K562 (cell line): ENCODE measurements around the gene YES1. TPM values are rescaled to one million over a fixed set of nuclear protein-coding genes. Genes with fewer than 3 reads are reported as not detected.

Experiments
- ATAC-seq: fragments of 200-7000 bp; cut with Tn5 transposase; 3 replicates; pipeline ENCODE4 v1.9.1; 2020; ENCODE audit warnings: moderate library complexity
- BruUV-seq: library from RNA; stranded (reverse); fragments of 400-500 nt; replicated peaks from 2 replicates; lab custom pipeline; 2021; lab: Mats Ljungman, UMichigan
- CTCF ChIA-PET: fragments of 300-600 bp; formaldehyde crosslinking; extraction: SDS; loops from one replicate; lab custom pipeline; 2021; ENCODE audit warnings: low intra/inter-chr PET ratio; lab: Yijun Ruan, JAX
- POLR2A ChIA-PET: fragments of 300-600, 350-650 bp; sonication (Branson Sonifier 250); formaldehyde crosslinking; extraction: SDS; loops from one replicate; lab custom pipeline; 2021; ENCODE audit warnings: antibody characterized with exemption, inconsistent platforms; lab: Yijun Ruan, JAX
- DNase-seq, 4 experiments: peaks; one replicate each; pipeline versions ENCODE4 v3.0.0 to v3.0.0-alpha.2; 2011 to 2018; ENCODE audit warnings: low spot score in 3 of 4, mixed read lengths in 3 of 4; ENCODE audit errors: extremely low read depth in 1 of 4
- FAIRE-seq: peaks from 2 replicates; lab custom pipeline; 2011; peaks lifted over from hg19 to GRCh38; lab: Jason Lieb, UNC
- H2AFZ ChIP-seq: 2 replicates; pipeline ENCODE4 v1.6.0; 2011; ENCODE audit warnings: low read depth, low read length, control low read depth, inconsistent platforms
- H3K27ac ChIP-seq: fragments of 200-600 bp; 3 replicates; pipeline ENCODE4 v1.8.0; 2011; ENCODE audit warnings: low read depth, mild to moderate bottlenecking, control low read depth, inconsistent platforms, low read length, moderate library complexity, mixed read lengths; ENCODE audit errors: extremely low read depth
- H3K27me3 ChIP-seq, 2 experiments: fragments of 300-600 bp in 1 of 2; 2 replicates in 1 of 2; 3 replicates in 1 of 2; pipeline versions ENCODE4 v1.6.0 to v1.8.0; 2011; ENCODE audit warnings: inconsistent platforms in 2 of 2, low read length in 2 of 2, mild to moderate bottlenecking in 1 of 2, mixed read lengths in 1 of 2, moderate library complexity in 1 of 2; ENCODE audit not compliant: control insufficient read depth in 2 of 2, insufficient read depth in 2 of 2
- H3K36me3 ChIP-seq: fragments of 300-600 bp; 3 replicates; pipeline ENCODE4 v1.8.0; 2011; ENCODE audit warnings: mild to moderate bottlenecking, low read length, inconsistent platforms; ENCODE audit not compliant: control insufficient read depth, insufficient read depth
- H3K4me1 ChIP-seq, 2 experiments: fragments of 200-600 bp in 1 of 2; replicated peaks in 1 of 2; 2 replicates in 1 of 2; 3 replicates in 1 of 2; pipeline versions ENCODE4 v1.5.1 to v1.8.0; 2011; ENCODE audit warnings: inconsistent platforms in 2 of 2, low read length in 2 of 2, mild to moderate bottlenecking in 1 of 2, mixed read lengths in 1 of 2, moderate library complexity in 1 of 2; ENCODE audit not compliant: control insufficient read depth in 2 of 2, insufficient read depth in 2 of 2
- H3K4me2 ChIP-seq: 2 replicates; pipeline ENCODE4 v1.6.1; 2011; ENCODE audit warnings: low read length, control low read depth, inconsistent platforms, mixed read lengths; ENCODE audit not compliant: insufficient read depth
- H3K4me3 ChIP-seq: fragments of 200-600 bp; sonication (generic), shearing (Covaris generic); 2 replicates; pipeline ENCODE4 v1.5.1; 2016; ENCODE audit warnings: control low read depth, inconsistent platforms
- H3K79me2 ChIP-seq: fragments of 200-600 bp; 3 replicates; pipeline ENCODE4 v1.8.0; 2011; ENCODE audit warnings: low read length, inconsistent platforms; ENCODE audit not compliant: control insufficient read depth, insufficient read depth
- H3K9ac ChIP-seq, 2 experiments: 2 replicates each; pipeline versions ENCODE4 v1.6.0 to v1.6.1; 2011; ENCODE audit warnings: low read depth in 2 of 2, low read length in 2 of 2, control low read depth in 1 of 2, inconsistent platforms in 1 of 2, mild to moderate bottlenecking in 1 of 2, mixed read lengths in 1 of 2; ENCODE audit not compliant: insufficient read depth in 1 of 2
- H3K9me1 ChIP-seq: one replicate; pipeline ENCODE4 v1.6.0; 2011; ENCODE audit warnings: inconsistent platforms, mild to moderate bottlenecking, low read length, moderate library complexity; ENCODE audit not compliant: control insufficient read depth, insufficient read depth
- H3K9me3 ChIP-seq: replicated peaks from 2 replicates; pipeline ENCODE4 v1.5.1; 2011; ENCODE audit warnings: low read depth, low read length, inconsistent platforms; ENCODE audit not compliant: control insufficient read depth, insufficient read depth
- H4K20me1 ChIP-seq: replicated peaks from 2 replicates; pipeline ENCODE4 v1.6.1; 2011; ENCODE audit warnings: low read length, inconsistent platforms, mixed read lengths; ENCODE audit not compliant: control insufficient read depth, insufficient read depth
- ARHGAP35 ChIP-seq: fragments of 450-650 bp; IDR thresholded peaks from 2 replicates; pipeline ENCODE4 v1.6.1; 2018; ENCODE audit not compliant: partially characterized antibody
- BACH1 ChIP-seq: fragments of 200-800 bp; sonication (Bioruptor generic); IDR thresholded peaks from 2 replicates; pipeline ENCODE4 v1.6.1; 2016; ENCODE audit warnings: missing genetic modification characterization, missing compliant biosample characterization
- BCL6 ChIP-seq: fragments of 250-450 bp; sonication (Bioruptor Pico); IDR thresholded peaks from 2 replicates; pipeline ENCODE4 v1.4.0; 2020
- BRD9 ChIP-seq: fragments of 450-650 bp; IDR thresholded peaks from 2 replicates; pipeline ENCODE4 v1.6.1; 2018; ENCODE audit warnings: low read depth; ENCODE audit not compliant: partially characterized antibody
- MEF2D ChIP-seq: conservative IDR thresholded peaks from 2 replicates; pipeline ENCODE4 v1.6.1; 2016; ENCODE audit warnings: low read depth, missing genetic modification characterization, missing compliant biosample characterization
- NR4A1 ChIP-seq, 2 experiments: fragments of 250-450 bp in 1 of 2; fragments of 450-650 bp in 1 of 2; sonication (Bioruptor Pico) in 1 of 2; IDR thresholded peaks; 2 replicates each; pipeline versions ENCODE4 v1.4.0 to v1.6.1; 2016 to 2020; ENCODE audit warnings: mild to moderate bottlenecking in 2 of 2, missing compliant biosample characterization in 1 of 2, missing genetic modification characterization in 1 of 2, moderate library complexity in 1 of 2
- PHF8 ChIP-seq: fragments of 200-600 bp; sonication (generic); IDR thresholded peaks from 2 replicates; pipeline ENCODE4 v1.6.1; 2012; ENCODE audit warnings: mixed run types, mild to moderate bottlenecking, inconsistent platforms, low read length, moderate library complexity, borderline replicate concordance
- RCOR1 ChIP-seq, 2 experiments: IDR thresholded peaks; 2 replicates each; pipeline ENCODE4 v1.6.1; 2012; ENCODE audit warnings: low read depth in 2 of 2, low read length in 2 of 2, borderline replicate concordance in 1 of 2, improper control_type of control experiment in 1 of 2
- SAFB ChIP-seq: fragments of 200-400 bp; formaldehyde crosslinking; IDR thresholded peaks from 2 replicates; pipeline ENCODE4 v1.6.1; 2017; ENCODE audit warnings: low read depth, low read length, borderline replicate concordance
- TCF7 ChIP-seq: sonication (generic); IDR thresholded peaks from 2 replicates; pipeline ENCODE4 v1.6.1; 2016; ENCODE audit warnings: antibody characterized with exemption, borderline replicate concordance
- TRIM28 ChIP-seq: fragments of 450-650 bp; IDR thresholded peaks from 2 replicates; pipeline ENCODE4 v1.6.1; 2017
- ZNF174 ChIP-seq: fragments of 250-450 bp; sonication (Bioruptor Pico); IDR thresholded peaks from 2 replicates; pipeline ENCODE4 v1.4.0; 2020; ENCODE audit warnings: mild to moderate bottlenecking
- ZNF274 ChIP-seq: IDR thresholded peaks from 2 replicates; pipeline ENCODE4 v1.6.1; 2011; ENCODE audit warnings: low read depth, mild to moderate bottlenecking, low read length, moderate library complexity, borderline replicate concordance
- ZNF384 ChIP-seq: IDR thresholded peaks from 2 replicates; pipeline ENCODE4 v1.6.1; 2012; ENCODE audit warnings: low read depth, low read length, improper control_type of control experiment
- ZNF830 ChIP-seq: fragments of 250-450 bp; sonication (Bioruptor Pico); IDR thresholded peaks from 2 replicates; pipeline ENCODE4 v1.5.0; 2021; ENCODE audit warnings: mild to moderate bottlenecking
- WGBS: fragments of 100-300 bp; shearing (Covaris generic); methylation state at CpG from one replicate; pipeline ENCODE4 v1.1.6; 2016; ENCODE audit warnings: low coverage, mixed read lengths; ENCODE audit not compliant: insufficient coverage; ENCODE audit errors: missing lambda C conversion rate; 5-methylcytosine and 5-hydroxymethylcytosine counted together
- in situ Hi-C: fragments of 300-500 bp; cut with MboI; formaldehyde crosslinking; loops from 4 replicates; pipeline ENCODE4 v1.15.0; 2018; ENCODE audit warnings: inconsistent platforms, mixed read lengths
- intact Hi-C: fragments of 100-400 bp; cut with micrococcal nuclease; formaldehyde crosslinking; loops from 2 replicates; pipeline ENCODE4 v1.14.2; 2022
- polyA plus RNA-seq, 8 experiments: library from polyadenylated mRNA; depleted of rRNA in 4 of 8; stranded (reverse) in 5 of 8; unstranded in 3 of 8; fragments of >200 nt; fragmentation: Nextera tagmentation in 2 of 8; fragmentation: Illumina TruSeq in 1 of 8; extraction: Ambion mirVana in 2 of 8; extraction: Trizol in 1 of 8; gene quantifications; 2 replicates each; pipeline versions ENCODE4 v1.2.1 to v1.2.3, GENCODE V29; 2011 to 2014; ENCODE audit warnings: inconsistent platforms in 1 of 8, missing spikeins in 1 of 8
- total RNA-seq, 7 experiments: library from RNA; depleted of rRNA in 6 of 7; stranded (reverse); fragments of >200 nt in 6 of 7; fragmentation: Illumina TruSeq in 2 of 7; extraction: Trizol in 2 of 7; gene quantifications; 2 replicates each; pipeline versions ENCODE4 v1.2.1 to v1.2.3, GENCODE V29; 2011 to 2021; ENCODE audit warnings: low replicate concordance in 1 of 7
- TF ChIP-seq, protein P1 (sequence below), 2 experiments: fragments of 450-650 bp; IDR thresholded peaks; 2 replicates each; pipeline ENCODE4 v1.6.1; 2016
- TF ChIP-seq, protein P2 (sequence below): sonication (generic); formaldehyde crosslinking; IDR thresholded peaks from 2 replicates; pipeline ENCODE4 v1.8.1; 2023; ENCODE audit warnings: mild to moderate bottlenecking, missing genetic modification reagents

Gene YES1
- total and polyA plus RNA-seq, 9 of the 15 experiments (the other 6 are each of a cell fraction or from before 2014, with no cell fraction given), result 37.2 to 115 (median 77.7) TPM

DNA sequence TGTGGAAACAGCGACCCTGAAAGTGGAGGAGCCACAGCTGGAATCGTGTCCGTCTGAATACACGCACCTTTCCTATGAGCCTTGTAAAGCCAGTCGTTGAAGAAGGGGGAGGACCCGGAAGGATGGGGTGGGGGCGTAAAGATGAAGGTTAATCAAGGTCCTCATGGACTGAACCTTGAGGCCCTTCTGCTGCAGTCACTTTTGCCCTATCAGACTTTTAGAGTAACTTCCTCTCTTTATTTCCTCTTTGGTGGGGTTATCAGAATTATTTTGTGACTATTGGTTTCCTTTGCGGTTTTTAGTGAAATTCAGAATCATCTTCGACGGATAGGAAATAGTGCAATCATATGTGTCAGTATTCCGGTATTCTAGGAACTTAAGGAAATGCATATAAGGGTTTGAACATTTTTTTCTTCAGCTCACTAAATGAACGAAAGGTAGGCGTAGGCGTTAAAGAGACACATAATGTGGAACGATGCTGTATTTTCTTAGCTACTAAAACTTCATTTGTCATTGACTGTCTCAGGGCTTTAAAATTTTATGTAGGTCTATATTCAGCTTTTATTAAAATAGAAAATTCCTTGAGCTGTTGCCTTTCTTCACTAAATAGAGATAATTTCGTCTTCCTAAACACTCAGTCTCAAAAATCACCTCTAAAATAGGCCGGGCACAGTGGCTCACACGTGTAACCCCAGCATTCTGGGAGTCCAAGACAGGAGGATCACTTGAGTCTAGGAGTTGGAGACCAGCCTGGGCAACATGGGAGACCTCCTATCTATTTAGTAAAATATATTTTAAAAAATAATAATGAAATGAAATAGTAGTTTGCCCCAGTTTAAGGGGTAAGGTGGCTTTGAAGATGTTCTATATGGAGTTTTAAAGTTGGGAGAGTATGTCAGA lies 1.4 kb upstream of the YES1 start:
- intact Hi-C loops (loop anchor here (1.0 to 2.0 kb wide), 3 partner anchors 17 to 71 kb away; no protein-coding TSS in a partner anchor), in situ Hi-C loops (no loop called here)
- peak; percentile 42 for ATAC-seq
- Histone ChIP-seq H3K27ac (peak overlapping the region; percentile 97), H2AFZ (peak overlapping the region; percentile 73), H3K4me3 (peak overlapping the region; percentile 90), H3K9me1 (no peaks in the 10 kb centered on the region), H3K36me3 (peaks cover 9% of the 10 kb centered on the region; the same call in 2 of the 3 replicates), H3K9ac (peak overlapping the region; percentile 93 to 94), H3K27me3 (no peaks in the 10 kb centered on the region), H3K9me3 (no peaks in the 10 kb centered on the region), H3K79me2 (peaks cover 74% of the 10 kb centered on the region), H4K20me1 (peaks cover 8% of the 10 kb centered on the region), H3K4me2 (peak overlapping the region; percentile 93), H3K4me1 (peaks cover 26 to 32% of the 10 kb centered on the region in 2 experiments)
- ChIA-PET POLR2A (interaction anchor here (0.5 to 3.9 kb wide), 21 partner anchors 8 to 155 kb away, joined by 3 to 37 read pairs (median 4); no protein-coding TSS in a partner anchor), CTCF (interaction anchor here (0.6 kb wide), 1 partner anchor 191 kb away, joined by 3 read pairs; no protein-coding TSS in a partner anchor)
- FAIRE-seq, result peak; percentile 82
- peak; percentile 52 to 91 (median 71) for DNase-seq
- WGBS, result 1% methylated on average over 18 of the region's 18 CpGs
- BruUV-seq, result no TSS peak
- TF ChIP-seq PHF8, result no peak; the same call in 1 of the 2 replicates
- 0 out of 2 replicates have a peak, but pooled peaks have one; percentile 4 for TF ChIP-seq MEF2D (tag)
- TF ChIP-seq ZNF830, result no peak
- TF ChIP-seq, protein P1, sequence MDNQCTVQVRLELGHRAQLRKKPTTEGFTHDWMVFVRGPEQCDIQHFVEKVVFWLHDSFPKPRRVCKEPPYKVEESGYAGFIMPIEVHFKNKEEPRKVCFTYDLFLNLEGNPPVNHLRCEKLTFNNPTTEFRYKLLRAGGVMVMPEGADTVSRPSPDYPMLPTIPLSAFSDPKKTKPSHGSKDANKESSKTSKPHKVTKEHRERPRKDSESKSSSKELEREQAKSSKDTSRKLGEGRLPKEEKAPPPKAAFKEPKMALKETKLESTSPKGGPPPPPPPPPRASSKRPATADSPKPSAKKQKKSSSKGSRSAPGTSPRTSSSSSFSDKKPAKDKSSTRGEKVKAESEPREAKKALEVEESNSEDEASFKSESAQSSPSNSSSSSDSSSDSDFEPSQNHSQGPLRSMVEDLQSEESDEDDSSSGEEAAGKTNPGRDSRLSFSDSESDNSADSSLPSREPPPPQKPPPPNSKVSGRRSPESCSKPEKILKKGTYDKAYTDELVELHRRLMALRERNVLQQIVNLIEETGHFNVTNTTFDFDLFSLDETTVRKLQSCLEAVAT (IDR thresholded peaks at IDR 0.05), result peak; percentile 1 to 80; a peak in 2 of 4 replicates
- TF ChIP-seq RCOR1 (IDR thresholded peaks at IDR 0.05; ENCODE audit: borderline replicate concordance in 1 of 2, low read depth in 2 of 2, low read length in 2 of 2), result no peak; a peak in 1 of 4 replicates
- no peak for TF ChIP-seq ZNF384
- peak; percentile 42 for TF ChIP-seq BRD9
- 0 out of 2 replicates have a peak, but pooled peaks have one; percentile 51 for TF ChIP-seq ZNF174 (CRISPR knock-in tag)
- no peak for TF ChIP-seq TCF7
- no peak for TF ChIP-seq BCL6 (CRISPR knock-in tag)
- no peak for TF ChIP-seq ARHGAP35
- peak; percentile 14; the same call in 1 of the 2 replicates for TF ChIP-seq BACH1 (tag)
- TF ChIP-seq NR4A1 (CRISPR knock-in tag; IDR thresholded peaks at IDR 0.05), result no peak
- peak; percentile 23; the same call in 1 of the 2 replicates for TF ChIP-seq NR4A1 (tag; IDR thresholded peaks at IDR 0.05)
- TF ChIP-seq, protein P2, sequence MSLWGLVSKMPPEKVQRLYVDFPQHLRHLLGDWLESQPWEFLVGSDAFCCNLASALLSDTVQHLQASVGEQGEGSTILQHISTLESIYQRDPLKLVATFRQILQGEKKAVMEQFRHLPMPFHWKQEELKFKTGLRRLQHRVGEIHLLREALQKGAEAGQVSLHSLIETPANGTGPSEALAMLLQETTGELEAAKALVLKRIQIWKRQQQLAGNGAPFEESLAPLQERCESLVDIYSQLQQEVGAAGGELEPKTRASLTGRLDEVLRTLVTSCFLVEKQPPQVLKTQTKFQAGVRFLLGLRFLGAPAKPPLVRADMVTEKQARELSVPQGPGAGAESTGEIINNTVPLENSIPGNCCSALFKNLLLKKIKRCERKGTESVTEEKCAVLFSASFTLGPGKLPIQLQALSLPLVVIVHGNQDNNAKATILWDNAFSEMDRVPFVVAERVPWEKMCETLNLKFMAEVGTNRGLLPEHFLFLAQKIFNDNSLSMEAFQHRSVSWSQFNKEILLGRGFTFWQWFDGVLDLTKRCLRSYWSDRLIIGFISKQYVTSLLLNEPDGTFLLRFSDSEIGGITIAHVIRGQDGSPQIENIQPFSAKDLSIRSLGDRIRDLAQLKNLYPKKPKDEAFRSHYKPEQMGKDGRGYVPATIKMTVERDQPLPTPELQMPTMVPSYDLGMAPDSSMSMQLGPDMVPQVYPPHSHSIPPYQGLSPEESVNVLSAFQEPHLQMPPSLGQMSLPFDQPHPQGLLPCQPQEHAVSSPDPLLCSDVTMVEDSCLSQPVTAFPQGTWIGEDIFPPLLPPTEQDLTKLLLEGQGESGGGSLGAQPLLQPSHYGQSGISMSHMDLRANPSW (CRISPR knock-in tag), result 0 out of 2 replicates have a peak, but pooled peaks have one; percentile 37
- no peak for TF ChIP-seq SAFB
- no peak for TF ChIP-seq ZNF274
- 0 out of 2 replicates have a peak, but pooled peaks have one; percentile 14 for TF ChIP-seq TRIM28
